GM06990 (cell line): ENCODE measurements around the gene ANKS6.

ENCODE experiments used
- DNase-seq: peaks from one replicate; pipeline ENCODE4 v3.0.0-alpha.2; 2011; ENCODE audit not compliant: insufficient read length; ENCODE audit errors: extremely low read depth
- H3K27me3 ChIP-seq: replicated peaks from 2 replicates; pipeline ENCODE4 v1.6.0; 2011; ENCODE audit warnings: low read length; ENCODE audit not compliant: control insufficient read depth, insufficient read depth
- H3K36me3 ChIP-seq: 2 replicates; pipeline ENCODE4 v1.5.1; 2011; ENCODE audit warnings: low read length; ENCODE audit not compliant: control insufficient read depth, insufficient read depth
- H3K4me3 ChIP-seq: replicated peaks from 2 replicates; pipeline ENCODE4 v1.5.1; 2011; ENCODE audit warnings: low read depth, mild to moderate bottlenecking, control low read depth, low read length
- CTCF ChIP-seq: IDR thresholded peaks from 2 replicates; pipeline ENCODE4 v1.5.1; 2011; ENCODE audit warnings: low read length, control low read depth, mild to moderate bottlenecking, inconsistent platforms; ENCODE audit not compliant: insufficient read depth, poor library complexity, severe bottlenecking

Gene ANKS6

DNA sequence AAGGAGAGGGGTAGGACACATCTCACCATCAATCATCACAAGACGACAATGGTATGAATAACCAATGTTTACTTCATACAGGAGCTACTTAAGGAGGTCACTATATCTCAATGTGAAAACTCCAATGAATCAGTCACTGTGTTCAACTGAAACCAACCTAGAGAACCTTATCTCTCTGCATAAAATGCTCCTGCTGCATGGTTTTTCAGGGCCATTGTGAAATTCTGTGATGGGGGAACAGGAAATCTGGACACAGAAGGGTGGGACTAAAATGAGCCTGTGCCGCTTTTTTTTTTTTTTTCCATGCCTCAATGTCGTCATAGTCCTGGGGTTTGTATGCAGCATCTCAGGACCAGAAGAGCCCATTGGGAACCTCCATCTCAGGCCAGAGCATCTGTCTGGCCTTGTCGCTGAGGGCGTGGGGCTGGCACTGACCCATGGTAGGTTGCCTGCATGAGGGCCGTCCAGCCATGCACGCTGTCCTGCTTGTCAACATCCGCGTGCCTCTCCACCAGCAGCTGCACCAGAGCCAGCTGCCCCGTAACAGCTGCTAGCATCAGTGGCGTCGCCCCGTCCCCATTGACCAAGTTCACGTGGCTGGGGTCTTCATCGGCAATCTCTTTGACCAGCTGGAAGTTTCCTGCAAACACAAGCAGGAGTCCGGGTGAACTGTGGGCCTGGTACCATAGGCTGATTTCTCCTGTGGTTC lies 12.7 kb downstream of the ANKS6 start:
- Histone ChIP-seq H3K27me3 (no peaks in the 10 kb centered on the region), H3K4me3 (no peak overlapping the region), H3K36me3 (no peaks in the 10 kb centered on the region)
- DNase-seq, result no peak
- TF ChIP-seq CTCF, result no peak

- DNase-seq, result no peak
- no peaks in the 10 kb centered on the region for H3K27me3 ChIP-seq
- no peaks in the 10 kb centered on the region for H3K36me3 ChIP-seq
- TF ChIP-seq CTCF, result no peak
- H3K4me3 ChIP-seq, result no peak overlapping the region
These were observed 14.6 kb downstream of the ANKS6 start for GRCh38 chr9:98781588-98782383.

- no peak for DNase-seq
- Histone ChIP-seq H3K27me3 (no peaks in the 10 kb centered on the region), H3K36me3 (no peaks in the 10 kb centered on the region), H3K4me3 (no peak overlapping the region)
- no peak for TF ChIP-seq CTCF
These were observed 16.2 kb downstream of the ANKS6 start for GRCh38 chr9:98780059-98780749.

- H3K36me3 ChIP-seq, result no peaks in the 10 kb centered on the region
- no peak overlapping the region for H3K4me3 ChIP-seq
- no peak for DNase-seq
- TF ChIP-seq CTCF, result no peak
- H3K27me3 ChIP-seq, result no peaks in the 10 kb centered on the region
These were observed 17.4 kb downstream of the ANKS6 start for GRCh38 chr9:98778711-98779530.

- no peak for DNase-seq
- no peak overlapping the region for H3K4me3 ChIP-seq
- H3K27me3 ChIP-seq, result no peaks in the 10 kb centered on the region
- H3K36me3 ChIP-seq, result no peaks in the 10 kb centered on the region
- no peak for TF ChIP-seq CTCF
These were observed 18.1 kb downstream of the ANKS6 start for GRCh38 chr9:98778251-98778650.
